Testis (tissue), 3 donors: ENCODE results near the gene TCERG1L. TPM values are rescaled to one million over a fixed set of nuclear protein-coding genes. Genes with fewer than 3 reads are reported as not detected.

Experiments used
- DNase-seq: peaks from one replicate; pipeline ENCODE4 v3.0.0-alpha.2; 2019
- H3K27ac ChIP-seq, 2 donors: fragments of 200-600 bp; sonication (generic); one replicate each; pipeline ENCODE4 v1.5.1; 2019
- H3K27me3 ChIP-seq: fragments of 200-600 bp; sonication (generic); one replicate; pipeline ENCODE4 v1.5.1; 2019
- H3K36me3 ChIP-seq: fragments of 200-600 bp; sonication (generic); one replicate; pipeline ENCODE4 v1.5.1; 2017; ENCODE audit warnings: low read depth; ENCODE audit errors: missing control alignments
- H3K4me1 ChIP-seq: fragments of 200-600 bp; sonication (generic); one replicate; pipeline ENCODE4 v1.5.1; 2019
- H3K4me3 ChIP-seq, 2 donors: fragments of 200-600 bp; sonication (generic); one replicate each; pipeline ENCODE4 v1.5.1; 2017 to 2019
- H3K9me3 ChIP-seq: fragments of 200-600 bp; sonication (generic); one replicate; pipeline ENCODE4 v1.5.1; 2017
- POLR2A ChIP-seq: fragments of 450-650 bp; IDR thresholded peaks from one replicate; pipeline ENCODE4 v1.6.1; 2017; ENCODE audit warnings: antibody characterized with exemption, mild to moderate bottlenecking, moderate library complexity
- WGBS, 2 donors: methylation state at CpG; one replicate each; pipeline ENCODE4 v1.1.5; 2018; 5-methylcytosine and 5-hydroxymethylcytosine counted together
- intact Hi-C: fragments of 100-400 bp; cut with DNase I; formaldehyde crosslinking; loops from one replicate; pipeline ENCODE4 v1.15.1; 2023; ENCODE audit warnings: low total_unique reads
- polyA plus RNA-seq: library from polyadenylated mRNA; stranded (reverse); fragments of 350-450 nt; fragmentation: Illumina TruSeq; extraction: RNeasy Lipid Tissue Mini Kit (QIAGEN cat#74804); gene quantifications from one replicate; pipeline ENCODE4 v1.2.3, GENCODE V29; 2014; ENCODE audit warnings: low read depth, low replicate concordance; ENCODE audit not compliant: insufficient read depth
- total RNA-seq, 2 donors: library from RNA; depleted of rRNA; stranded (reverse); fragments of >200 nt; gene quantifications; one replicate each; pipeline ENCODE4 v1.2.3, GENCODE V29; 2016
- TF ChIP-seq, protein P1 (sequence below), 3 experiments: fragments of 450-650 bp in 2 of 3; fragments of 200-600 bp in 1 of 3; sonication (generic) in 1 of 3; IDR thresholded peaks; one replicate each; pipeline ENCODE4 v1.5.1; 2016 to 2019; ENCODE audit warnings: antibody characterized with exemption in 3 of 3, mild to moderate bottlenecking in 2 of 3, moderate library complexity in 1 of 3

The TCERG1L gene
- total and polyA plus RNA-seq, 3 donors from 2014 or later = 3.0 to 8.3 (median 7.7) TPM

DNA sequence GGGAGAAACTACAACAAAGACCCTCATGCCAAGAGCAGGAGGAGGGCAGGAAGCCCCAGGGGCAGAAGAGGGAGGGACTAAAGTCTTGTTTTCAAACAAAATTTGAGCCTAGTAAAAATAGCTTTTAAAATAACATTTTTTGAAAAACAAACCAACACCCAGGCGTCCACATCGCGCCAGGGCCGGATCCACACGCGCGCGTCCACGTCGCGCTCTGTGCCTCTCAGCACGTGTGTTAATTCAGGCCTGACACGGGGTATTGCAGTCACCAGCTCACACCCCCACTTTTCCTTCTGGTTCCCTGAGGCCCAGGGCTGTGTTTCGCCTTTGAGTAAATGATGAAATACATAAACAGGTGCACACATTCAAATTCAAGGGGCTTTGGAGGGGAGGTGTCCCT lies 196.2 kb downstream of the TCERG1L start:
- H3K27me3 ChIP-seq = no peaks in the 10 kb centered on the region
- no peak for TF ChIP-seq POLR2A
- TF ChIP-seq, protein P1, sequence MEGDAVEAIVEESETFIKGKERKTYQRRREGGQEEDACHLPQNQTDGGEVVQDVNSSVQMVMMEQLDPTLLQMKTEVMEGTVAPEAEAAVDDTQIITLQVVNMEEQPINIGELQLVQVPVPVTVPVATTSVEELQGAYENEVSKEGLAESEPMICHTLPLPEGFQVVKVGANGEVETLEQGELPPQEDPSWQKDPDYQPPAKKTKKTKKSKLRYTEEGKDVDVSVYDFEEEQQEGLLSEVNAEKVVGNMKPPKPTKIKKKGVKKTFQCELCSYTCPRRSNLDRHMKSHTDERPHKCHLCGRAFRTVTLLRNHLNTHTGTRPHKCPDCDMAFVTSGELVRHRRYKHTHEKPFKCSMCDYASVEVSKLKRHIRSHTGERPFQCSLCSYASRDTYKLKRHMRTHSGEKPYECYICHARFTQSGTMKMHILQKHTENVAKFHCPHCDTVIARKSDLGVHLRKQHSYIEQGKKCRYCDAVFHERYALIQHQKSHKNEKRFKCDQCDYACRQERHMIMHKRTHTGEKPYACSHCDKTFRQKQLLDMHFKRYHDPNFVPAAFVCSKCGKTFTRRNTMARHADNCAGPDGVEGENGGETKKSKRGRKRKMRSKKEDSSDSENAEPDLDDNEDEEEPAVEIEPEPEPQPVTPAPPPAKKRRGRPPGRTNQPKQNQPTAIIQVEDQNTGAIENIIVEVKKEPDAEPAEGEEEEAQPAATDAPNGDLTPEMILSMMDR (IDR thresholded peaks at IDR 0.05) = no peak
- no peak overlapping the region for H3K27ac ChIP-seq
- H3K4me1 ChIP-seq = no peaks in the 10 kb centered on the region
- H3K9me3 ChIP-seq = no peaks in the 10 kb centered on the region
- DNase-seq = no peak
- intact Hi-C loops = no loop called here
- no peaks in the 10 kb centered on the region for H3K36me3 ChIP-seq
- H3K4me3 ChIP-seq = no peak overlapping the region
- 91 to 96% methylated on average over 14 of the region's 14 CpGs for WGBS, 2 donors

DNA sequence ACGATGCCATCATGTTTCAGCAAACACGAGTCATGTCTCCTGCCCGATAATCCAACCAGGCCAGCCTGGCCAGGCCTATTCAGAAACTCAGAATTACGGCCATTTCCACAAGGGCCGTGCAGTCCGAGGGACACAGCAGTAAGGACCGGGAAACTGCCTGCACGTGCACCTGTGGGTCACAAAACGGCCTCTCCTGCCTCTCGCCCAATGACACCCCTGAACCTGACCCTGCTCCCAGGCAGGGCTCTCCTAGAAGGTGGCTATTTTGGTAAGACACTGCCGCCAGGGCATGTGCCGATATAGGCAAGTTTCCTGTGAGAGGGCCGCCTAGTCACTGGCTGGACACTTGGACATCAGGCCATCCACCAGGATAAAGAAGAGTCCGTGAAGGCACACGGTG lies 196.7 kb downstream of the TCERG1L start:
- no peak for DNase-seq

DNA sequence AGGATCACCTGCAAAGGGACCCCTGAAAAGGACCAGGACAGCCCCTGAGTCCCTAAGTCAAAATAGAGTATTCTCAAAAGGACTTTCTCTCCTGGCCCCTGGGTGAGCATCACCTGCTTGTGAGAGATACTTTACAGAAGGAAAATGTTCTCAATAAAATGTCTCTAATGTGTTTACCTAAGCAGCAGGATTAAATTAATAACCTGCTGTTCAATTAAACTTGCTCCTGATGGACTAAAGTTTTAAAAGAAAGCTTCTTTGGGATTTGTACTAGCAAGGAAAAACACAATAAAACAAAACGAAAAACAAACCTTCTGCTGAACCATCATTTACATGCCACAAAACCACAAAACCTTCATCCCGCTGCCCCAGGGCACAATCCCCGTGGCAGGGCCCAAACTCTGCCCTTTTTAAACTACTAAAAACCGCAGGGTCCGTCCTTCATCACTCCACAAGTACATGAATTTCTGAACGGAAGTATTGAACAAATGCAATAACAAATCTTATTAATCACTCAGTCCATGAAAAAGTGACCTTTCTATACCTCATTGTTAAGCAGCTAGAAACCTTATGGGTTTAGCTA lies 197.7 kb downstream of the TCERG1L start:
- H3K4me1 ChIP-seq = no peaks in the 10 kb centered on the region
- intact Hi-C loops = no loop called here
- no peak overlapping the region for H3K4me3 ChIP-seq
- no peaks in the 10 kb centered on the region for H3K36me3 ChIP-seq
- TF ChIP-seq POLR2A = no peak
- TF ChIP-seq, protein P1 (IDR thresholded peaks at IDR 0.05) = no peak
- H3K9me3 ChIP-seq = no peaks in the 10 kb centered on the region
- 91% methylated on average over 6 of the region's 6 CpGs for WGBS, 2 donors
- H3K27ac ChIP-seq = no peak overlapping the region
- no peak for DNase-seq
- no peaks in the 10 kb centered on the region for H3K27me3 ChIP-seq

More for the DNA sequence above, 196.7 kb downstream of the TCERG1L start:
- Histone ChIP-seq H3K9me3 (no peaks in the 10 kb centered on the region), H3K4me1 (no peaks in the 10 kb centered on the region), H3K36me3 (no peaks in the 10 kb centered on the region), H3K4me3 (no peak overlapping the region), H3K27ac (no peak overlapping the region), H3K27me3 (no peaks in the 10 kb centered on the region)
- intact Hi-C loops = no loop called here
- TF ChIP-seq POLR2A = no peak
- TF ChIP-seq, protein P1 (IDR thresholded peaks at IDR 0.05) = no peak
- 94 to 96% methylated on average over 15 of the region's 15 CpGs for WGBS, 2 donors

DNA sequence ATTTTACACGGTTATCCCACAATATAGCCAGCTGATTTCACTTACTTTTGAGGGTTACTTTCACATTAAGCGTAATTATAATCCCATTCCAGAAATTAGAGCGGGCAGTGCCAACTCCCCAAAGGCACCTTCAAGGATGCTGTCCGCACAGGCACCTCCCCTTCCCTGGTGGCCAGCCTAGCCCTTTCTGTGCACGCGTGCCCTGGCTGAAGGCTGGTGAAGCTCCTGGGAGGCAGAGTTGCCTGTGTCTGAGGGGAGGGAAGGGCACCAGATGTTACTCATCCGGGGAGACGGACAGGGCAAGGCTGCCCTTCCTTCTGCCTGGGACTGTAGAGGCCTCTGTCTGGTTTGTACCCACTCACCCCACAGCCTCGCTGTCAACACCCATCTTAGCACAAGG lies 198.4 kb downstream of the TCERG1L start:
- 92 to 96% methylated on average over 5 to 7 of the region's 9 CpGs for WGBS, 2 donors
- intact Hi-C loops = no loop called here

More for the DNA sequence above, 198.4 kb downstream of the TCERG1L start:
- TF ChIP-seq, protein P1 (IDR thresholded peaks at IDR 0.05) = no peak
- no peak for TF ChIP-seq POLR2A
- Histone ChIP-seq H3K9me3 (no peaks in the 10 kb centered on the region), H3K27me3 (no peaks in the 10 kb centered on the region), H3K4me3 (no peak overlapping the region), H3K27ac (no peak overlapping the region), H3K36me3 (no peaks in the 10 kb centered on the region), H3K4me1 (no peaks in the 10 kb centered on the region)
- no peak for DNase-seq
